WTC11 (cell line): ENCODE data around the gene CORO1C. TPM values are rescaled to one million over a fixed set of nuclear protein-coding genes. Genes with fewer than 3 reads are reported as not detected.

ENCODE experiments used
- ATAC-seq: fragments of 200-7000 bp; cut with Tn5 transposase; 2 replicates; pipeline ENCODE4 v1.10.0; 2021; ENCODE audit warnings: mild to moderate bottlenecking, moderate library complexity
- CTCF ChIA-PET: fragments of 300-600 bp; sonication (Branson Sonifier 250); formaldehyde crosslinking; loops from one replicate; lab custom pipeline; 2021; ENCODE audit warnings: antibody characterized with exemption; lab: Charles Lee
- POLR2A ChIA-PET: fragments of 350-600 bp; sonication (Branson Sonifier 250); formaldehyde crosslinking; loops from one replicate; lab custom pipeline; 2021; ENCODE audit warnings: antibody characterized with exemption; lab: Charles Lee
- DNase-seq: peaks from one replicate; pipeline ENCODE4 v3.0.0; 2021; ENCODE audit warnings: low spot score
- H3K27ac Mint-ChIP-seq: 2 replicates; pipeline ENCODE4 v1.8.0; 2021; ENCODE audit warnings: mixed read lengths
- H3K27me3 Mint-ChIP-seq: 2 replicates; pipeline ENCODE4 v1.8.0; 2021; ENCODE audit warnings: low read depth, mild to moderate bottlenecking, moderate library complexity, mixed read lengths
- H3K36me3 Mint-ChIP-seq: 2 replicates; pipeline ENCODE4 v1.8.0; 2021; ENCODE audit warnings: mixed read lengths
- H3K4me1 Mint-ChIP-seq: 2 replicates; pipeline ENCODE4 v1.8.0; 2022; ENCODE audit warnings: mixed read lengths
- H3K4me3 Mint-ChIP-seq: 2 replicates; pipeline ENCODE4 v1.8.0; 2021; ENCODE audit warnings: mild to moderate bottlenecking, moderate library complexity, mixed read lengths
- H3K9me3 Mint-ChIP-seq: 2 replicates; pipeline ENCODE4 v1.8.0; 2021; ENCODE audit warnings: mixed read lengths
- ATF3 ChIP-seq: sonication (generic); formaldehyde crosslinking; conservative IDR thresholded peaks from 2 replicates; pipeline ENCODE4 v1.8.1; 2022; ENCODE audit warnings: mild to moderate bottlenecking, missing genetic modification reagents
- CBFB ChIP-seq: sonication (generic); formaldehyde crosslinking; IDR thresholded peaks from 2 replicates; pipeline ENCODE4 v1.8.1; 2022; ENCODE audit warnings: mild to moderate bottlenecking, low read depth, missing genetic modification reagents
- E2F4 ChIP-seq: sonication (generic); formaldehyde crosslinking; IDR thresholded peaks from 2 replicates; pipeline ENCODE4 v1.8.1; 2022; ENCODE audit warnings: low read depth, mild to moderate bottlenecking, moderate library complexity, missing genetic modification reagents, borderline replicate concordance
- FOXP4 ChIP-seq: sonication (generic); formaldehyde crosslinking; IDR thresholded peaks from 2 replicates; pipeline ENCODE4 v1.8.0; 2022; ENCODE audit warnings: mild to moderate bottlenecking, missing genetic modification reagents
- GABPB1 ChIP-seq: sonication (generic); formaldehyde crosslinking; IDR thresholded peaks from 2 replicates; pipeline ENCODE4 v1.8.1; 2023; ENCODE audit warnings: mild to moderate bottlenecking, missing genetic modification reagents
- NR2C2 ChIP-seq: sonication (generic); formaldehyde crosslinking; IDR thresholded peaks from 2 replicates; pipeline ENCODE4 v1.8.0; 2022; ENCODE audit warnings: mild to moderate bottlenecking, missing genetic modification reagents
- NR3C1 ChIP-seq: sonication (generic); formaldehyde crosslinking; conservative IDR thresholded peaks from 2 replicates; pipeline ENCODE4 v1.8.1; 2023; ENCODE audit warnings: low read depth, mild to moderate bottlenecking, missing genetic modification reagents
- STAT6 ChIP-seq: sonication (generic); formaldehyde crosslinking; conservative IDR thresholded peaks from 2 replicates; pipeline ENCODE4 v1.8.1; 2023; ENCODE audit warnings: mild to moderate bottlenecking, low read depth, missing genetic modification reagents, moderate library complexity
- TP53 ChIP-seq: sonication (generic); formaldehyde crosslinking; IDR thresholded peaks from 2 replicates; pipeline ENCODE4 v1.8.1; 2023; ENCODE audit warnings: mild to moderate bottlenecking, missing genetic modification reagents
- USF2 ChIP-seq: sonication (generic); formaldehyde crosslinking; IDR thresholded peaks from 2 replicates; pipeline ENCODE4 v1.8.1; 2023; ENCODE audit warnings: mild to moderate bottlenecking, missing genetic modification reagents, moderate library complexity
- ZNF138 ChIP-seq: sonication (generic); formaldehyde crosslinking; conservative IDR thresholded peaks from 2 replicates; pipeline ENCODE4 v1.8.1; 2022; ENCODE audit warnings: mild to moderate bottlenecking, moderate library complexity, missing genetic modification reagents
- ZNF263 ChIP-seq: sonication (generic); formaldehyde crosslinking; IDR thresholded peaks from 2 replicates; pipeline ENCODE4 v1.8.1; 2022; ENCODE audit warnings: low read depth, mild to moderate bottlenecking, moderate library complexity, missing genetic modification reagents
- ZNF671 ChIP-seq: fragments of 250-450 bp; sonication (Bioruptor Pico); IDR thresholded peaks from 2 replicates; pipeline ENCODE4 v1.8.0; 2021; ENCODE audit warnings: mild to moderate bottlenecking
- total RNA-seq: library from RNA; stranded (reverse); gene quantifications from 3 replicates; pipeline ENCODE4 v1.2.3, GENCODE V29; 2021
- TF ChIP-seq, protein P1 (sequence below): fragments of 200-600 bp; IDR thresholded peaks from 2 replicates; pipeline ENCODE4 v1.8.0; 2022; ENCODE audit warnings: antibody characterized with exemption
- TF ChIP-seq, protein P2 (sequence below): sonication (generic); formaldehyde crosslinking; IDR thresholded peaks from 2 replicates; pipeline ENCODE4 v1.8.0; 2023; ENCODE audit warnings: missing genetic modification reagents

Gene CORO1C
- total RNA-seq, 1 experiment from 2014 or later: 113 TPM

DNA sequence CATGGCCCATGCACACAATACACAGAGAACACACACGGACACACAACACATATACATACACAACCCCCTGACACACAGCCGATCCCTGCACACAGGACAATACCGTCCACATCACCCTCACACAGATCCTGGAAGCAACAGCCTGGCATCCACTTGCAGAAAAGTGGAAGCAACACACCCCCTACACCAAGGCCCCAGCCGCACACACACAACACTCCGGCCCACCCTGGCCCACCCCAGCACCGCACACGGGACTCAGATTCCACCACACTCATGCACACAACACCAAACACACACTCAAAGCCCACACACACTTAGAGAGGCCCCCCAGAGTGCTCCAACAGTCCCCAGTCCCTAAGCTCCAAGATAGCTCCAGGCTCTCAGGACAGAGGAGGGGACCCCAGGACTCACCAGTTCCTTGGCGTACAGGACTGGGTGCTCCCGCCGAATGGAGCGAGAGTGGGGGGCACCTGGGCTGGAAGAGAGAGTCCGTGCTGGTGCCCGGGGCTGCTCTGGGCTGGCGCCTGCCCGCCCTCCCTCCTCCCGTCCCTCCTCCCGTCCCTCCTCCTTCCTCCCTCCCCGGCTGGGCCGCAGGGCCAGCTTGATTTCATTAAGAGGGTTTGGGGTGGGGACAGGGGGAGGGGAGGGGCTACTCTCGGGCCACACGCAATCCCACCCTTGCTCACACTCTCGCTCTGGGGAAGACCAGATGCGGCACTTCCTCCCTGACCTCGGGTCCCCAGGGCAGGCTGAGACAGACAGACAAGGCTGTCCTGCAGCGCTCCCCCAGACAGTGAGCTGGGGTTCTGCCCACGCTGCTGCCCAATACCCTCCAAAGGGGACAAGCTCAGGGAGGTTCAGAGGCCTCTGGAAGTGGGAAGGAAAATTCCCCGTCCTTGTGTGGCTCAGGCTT lies 133.5 kb downstream of the CORO1C start, which contains the start of gene TMEM119:
TMEM119 (minus strand) TSS at position 526 of the 913 bp plus-strand sequence. CDS start 5,701 bp downstream, outside the sequence.
- Mint-ChIP-seq H3K27ac (peak within 1 kb of the TSS; percentile 32; the same call in 1 of the 2 replicates), H3K36me3 (no peaks in the 10 kb centered on the region), H3K4me1 (peaks cover 5% of the 10 kb centered on the region), H3K27me3 (no peaks in the 10 kb centered on the region), H3K4me3 (no peak within 1 kb of the TSS), H3K9me3 (no peaks in the 10 kb centered on the region)
- TF ChIP-seq ZNF263 (CRISPR knock-in tag) (peak; percentile 88), ZNF671 (CRISPR knock-in tag) (no peak)
- ChIA-PET POLR2A (interaction anchor here (1.0 kb wide), 1 partner anchor 35 kb away, joined by 3 read pairs; the partner anchor contains the start of gene ISCU), CTCF (interaction anchor here (0.6 to 1.6 kb wide), 4 partner anchors 15 to 360 kb away, joined by 3 to 11 read pairs (median 4); no protein-coding TSS in a partner anchor)
- DNase-seq: no peak
- ATAC-seq: peak; percentile 12; the same call in 1 of the 2 replicates

DNA sequence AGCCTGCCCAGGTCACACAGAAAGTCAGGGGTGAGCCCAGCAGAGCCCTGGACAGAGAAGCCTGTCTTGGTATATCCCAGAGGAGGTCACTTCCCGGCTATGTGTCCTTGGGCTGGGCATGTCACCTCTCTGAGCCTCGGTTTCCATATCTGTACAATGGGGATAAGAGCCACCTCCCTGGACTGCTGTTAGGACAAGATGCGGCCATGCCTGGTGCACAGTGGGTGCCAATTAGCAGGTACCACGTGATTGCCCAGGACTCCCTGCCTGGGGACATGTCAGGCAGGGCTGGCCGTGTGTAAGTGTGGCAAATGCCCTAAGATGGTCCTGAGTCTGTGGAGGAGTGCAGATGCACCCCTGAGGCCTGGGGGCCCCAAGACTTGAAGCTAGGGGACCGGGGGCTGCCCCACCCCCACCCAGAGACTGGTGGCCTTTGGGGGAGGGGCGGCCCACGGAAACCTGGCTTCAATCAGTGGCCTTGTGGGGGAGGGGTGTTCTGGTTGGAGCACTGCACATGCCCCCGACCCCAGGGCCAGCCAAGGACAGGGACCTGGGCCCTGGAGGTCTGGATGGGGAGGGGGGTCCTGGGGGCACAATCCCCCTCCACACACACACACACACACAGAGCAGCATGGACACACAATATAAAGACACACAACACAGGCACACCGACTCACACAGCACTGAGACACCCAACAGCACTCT lies 134.3 kb downstream of the CORO1C start:
- ATAC-seq: no peak
- Mint-ChIP-seq H3K27me3 (no peaks in the 10 kb centered on the region), H3K27ac (peak overlapping the region; percentile 32; the same call in 1 of the 2 replicates), H3K36me3 (no peaks in the 10 kb centered on the region), H3K4me1 (peaks cover 5% of the 10 kb centered on the region), H3K9me3 (no peaks in the 10 kb centered on the region), H3K4me3 (no peak overlapping the region)
- DNase-seq: no peak
- CTCF ChIA-PET: interaction anchor here (0.8 to 1.6 kb wide), 3 partner anchors 16 to 27 kb away, joined by 3 to 11 read pairs (median 4); no protein-coding TSS in a partner anchor
- POLR2A ChIA-PET: no interaction called here
- peak; percentile 50; the same call in 1 of the 2 replicates for TF ChIP-seq USF2 (CRISPR knock-in tag)
- TF ChIP-seq ZNF138 (CRISPR knock-in tag): no peak

- ChIA-PET CTCF (interaction anchor here (0.8 to 0.9 kb wide), 2 partner anchors 17 to 22 kb away, joined by 3 to 5 read pairs; no protein-coding TSS in a partner anchor), POLR2A (no interaction called here)
- Mint-ChIP-seq H3K4me3 (no peak overlapping the region), H3K27me3 (no peaks in the 10 kb centered on the region), H3K4me1 (peaks cover 5% of the 10 kb centered on the region), H3K9me3 (no peaks in the 10 kb centered on the region), H3K27ac (no peak overlapping the region), H3K36me3 (no peaks in the 10 kb centered on the region)
- DNase-seq (no peak), ATAC-seq (no peak)
- TF ChIP-seq E2F4 (CRISPR knock-in tag) (no peak), NR3C1 (CRISPR knock-in tag) (no peak), FOXP4 (CRISPR knock-in tag) (no peak), STAT6 (no peak), TP53 (no peak), NR2C2 (no peak), ATF3 (CRISPR knock-in tag) (no peak), GABPB1 (no peak), CBFB (CRISPR knock-in tag) (no peak)
- TF ChIP-seq, protein P1, sequence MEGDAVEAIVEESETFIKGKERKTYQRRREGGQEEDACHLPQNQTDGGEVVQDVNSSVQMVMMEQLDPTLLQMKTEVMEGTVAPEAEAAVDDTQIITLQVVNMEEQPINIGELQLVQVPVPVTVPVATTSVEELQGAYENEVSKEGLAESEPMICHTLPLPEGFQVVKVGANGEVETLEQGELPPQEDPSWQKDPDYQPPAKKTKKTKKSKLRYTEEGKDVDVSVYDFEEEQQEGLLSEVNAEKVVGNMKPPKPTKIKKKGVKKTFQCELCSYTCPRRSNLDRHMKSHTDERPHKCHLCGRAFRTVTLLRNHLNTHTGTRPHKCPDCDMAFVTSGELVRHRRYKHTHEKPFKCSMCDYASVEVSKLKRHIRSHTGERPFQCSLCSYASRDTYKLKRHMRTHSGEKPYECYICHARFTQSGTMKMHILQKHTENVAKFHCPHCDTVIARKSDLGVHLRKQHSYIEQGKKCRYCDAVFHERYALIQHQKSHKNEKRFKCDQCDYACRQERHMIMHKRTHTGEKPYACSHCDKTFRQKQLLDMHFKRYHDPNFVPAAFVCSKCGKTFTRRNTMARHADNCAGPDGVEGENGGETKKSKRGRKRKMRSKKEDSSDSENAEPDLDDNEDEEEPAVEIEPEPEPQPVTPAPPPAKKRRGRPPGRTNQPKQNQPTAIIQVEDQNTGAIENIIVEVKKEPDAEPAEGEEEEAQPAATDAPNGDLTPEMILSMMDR: no peak
- TF ChIP-seq, protein P2, sequence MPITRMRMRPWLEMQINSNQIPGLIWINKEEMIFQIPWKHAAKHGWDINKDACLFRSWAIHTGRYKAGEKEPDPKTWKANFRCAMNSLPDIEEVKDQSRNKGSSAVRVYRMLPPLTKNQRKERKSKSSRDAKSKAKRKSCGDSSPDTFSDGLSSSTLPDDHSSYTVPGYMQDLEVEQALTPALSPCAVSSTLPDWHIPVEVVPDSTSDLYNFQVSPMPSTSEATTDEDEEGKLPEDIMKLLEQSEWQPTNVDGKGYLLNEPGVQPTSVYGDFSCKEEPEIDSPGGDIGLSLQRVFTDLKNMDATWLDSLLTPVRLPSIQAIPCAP (CRISPR knock-in tag): no peak
Measured at GRCh38 chr12:108595711-108596647, 135.3 kb downstream of the CORO1C start.
